SHP77 treated with DMSO at 0.1 percent for 48 hours (cell line): ENCODE results near the gene DUSP15.
"Not testable (repeated sequence)": the region's sequence is repeated elsewhere in the genome, so short reads cannot be mapped to it uniquely, and the experiment has no call there.

Source experiments
- DNase-seq: peaks from one replicate; lab custom pipeline; 2025; lab: John Stamatoyannopoulos, UW

The DUSP15 gene

DNA sequence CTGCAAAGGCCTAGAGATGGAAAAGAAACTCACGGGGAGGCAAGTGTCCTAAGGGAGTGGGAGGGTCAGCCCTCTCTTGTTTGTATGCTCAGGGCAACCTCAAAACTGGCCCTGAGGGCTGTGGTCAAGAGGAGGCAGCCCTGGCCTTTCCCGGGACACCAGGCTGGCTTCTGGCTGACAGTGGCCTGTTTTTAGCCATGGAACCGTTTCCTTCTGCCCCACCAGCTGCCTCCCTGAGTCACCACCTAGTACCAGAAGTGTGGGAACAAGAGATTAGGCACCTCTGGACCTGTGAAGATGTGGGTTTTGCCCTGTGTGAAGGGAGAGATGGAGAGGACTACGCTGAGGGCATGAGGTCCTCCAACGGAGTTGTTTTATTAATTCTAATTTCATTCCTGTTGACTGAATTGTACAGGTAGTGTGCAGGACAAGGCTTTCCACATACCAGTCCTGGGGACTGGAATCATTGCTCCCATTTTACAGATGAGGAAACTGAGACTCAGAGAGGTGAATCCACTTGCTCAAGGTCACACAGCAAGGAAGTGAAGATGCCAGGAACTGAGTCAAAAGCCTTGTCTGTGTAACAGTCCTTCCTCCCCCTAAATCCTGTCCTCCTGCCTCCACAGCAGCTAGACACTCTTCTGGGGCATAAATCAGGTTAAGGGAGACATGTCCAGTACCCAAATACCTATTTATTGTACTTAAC lies 30.4 kb downstream of the DUSP15 start:
- no peak for DNase-seq

DNA sequence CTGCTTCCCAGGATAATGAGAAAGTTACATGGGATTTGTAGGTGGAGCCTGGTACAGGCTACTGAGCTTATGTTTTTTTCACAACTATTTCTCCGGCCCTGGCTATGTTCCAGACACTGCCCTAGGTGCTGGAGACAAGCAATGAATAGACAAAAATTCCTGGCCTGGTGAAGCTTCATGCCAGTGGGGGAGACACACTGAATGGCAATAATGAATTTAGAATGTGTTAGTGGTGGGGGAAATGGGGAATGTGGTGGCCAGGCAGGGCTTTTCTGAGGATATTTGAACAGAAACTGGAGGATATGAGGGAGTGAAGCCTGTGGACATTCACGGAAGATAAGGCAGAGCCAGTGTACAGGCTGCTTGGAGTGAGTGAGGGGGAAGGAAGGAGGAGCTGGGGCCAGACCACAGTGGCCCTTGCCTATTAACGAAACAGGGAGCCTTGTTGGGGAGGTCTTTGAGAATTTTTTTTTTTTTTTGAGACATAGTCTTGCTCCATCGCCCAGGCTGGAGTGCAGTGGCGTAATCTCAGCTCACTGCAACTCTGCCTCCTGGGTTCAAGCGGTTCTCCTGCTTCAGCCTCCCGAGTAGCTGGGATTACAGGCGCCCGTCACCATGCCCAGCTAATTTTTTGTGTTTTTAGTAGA lies 31.6 kb downstream of the DUSP15 start:
- DNase-seq: no peak

GRCh38 chr20:31837896-31838397 lies 32.4 kb downstream of the DUSP15 start:
- DNase-seq: no peak

DNA sequence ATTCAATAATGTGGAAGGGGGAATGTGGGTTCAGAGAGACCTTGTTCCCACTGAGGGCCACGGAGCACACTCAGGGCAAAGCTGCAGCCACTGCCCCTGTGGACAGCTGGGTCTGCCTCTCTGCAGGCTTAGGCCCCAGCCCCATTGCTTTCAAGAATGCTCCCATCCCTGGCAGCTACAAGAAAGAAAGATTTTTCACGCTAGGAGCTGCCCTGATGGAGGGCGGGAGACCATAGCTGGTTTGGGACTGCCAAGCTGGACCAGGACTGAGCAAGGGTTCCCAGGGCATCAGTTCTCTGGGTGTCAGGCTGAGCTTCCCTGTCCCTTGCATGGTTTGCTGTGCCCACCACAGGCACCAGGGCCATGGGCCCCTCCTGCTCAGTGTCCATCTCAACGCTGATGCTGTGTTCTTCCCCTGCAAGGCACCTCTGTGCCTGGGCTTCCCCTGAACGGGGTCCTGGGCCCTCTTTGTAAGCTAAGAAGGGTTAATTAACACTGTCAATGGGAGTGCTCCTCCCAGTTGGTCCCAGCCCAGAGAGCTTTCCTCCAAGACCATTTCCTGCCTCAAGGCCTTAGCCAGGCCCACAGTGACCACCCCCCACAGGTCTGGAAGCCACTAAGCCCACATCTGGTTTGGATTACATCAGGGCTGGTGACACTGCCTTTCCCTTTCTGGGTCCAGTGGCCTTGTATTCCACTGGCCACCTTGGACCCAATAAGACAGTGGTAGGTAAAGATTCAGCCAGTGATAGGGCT lies 33.3 kb downstream of the DUSP15 start:
- DNase-seq: no peak

DNA sequence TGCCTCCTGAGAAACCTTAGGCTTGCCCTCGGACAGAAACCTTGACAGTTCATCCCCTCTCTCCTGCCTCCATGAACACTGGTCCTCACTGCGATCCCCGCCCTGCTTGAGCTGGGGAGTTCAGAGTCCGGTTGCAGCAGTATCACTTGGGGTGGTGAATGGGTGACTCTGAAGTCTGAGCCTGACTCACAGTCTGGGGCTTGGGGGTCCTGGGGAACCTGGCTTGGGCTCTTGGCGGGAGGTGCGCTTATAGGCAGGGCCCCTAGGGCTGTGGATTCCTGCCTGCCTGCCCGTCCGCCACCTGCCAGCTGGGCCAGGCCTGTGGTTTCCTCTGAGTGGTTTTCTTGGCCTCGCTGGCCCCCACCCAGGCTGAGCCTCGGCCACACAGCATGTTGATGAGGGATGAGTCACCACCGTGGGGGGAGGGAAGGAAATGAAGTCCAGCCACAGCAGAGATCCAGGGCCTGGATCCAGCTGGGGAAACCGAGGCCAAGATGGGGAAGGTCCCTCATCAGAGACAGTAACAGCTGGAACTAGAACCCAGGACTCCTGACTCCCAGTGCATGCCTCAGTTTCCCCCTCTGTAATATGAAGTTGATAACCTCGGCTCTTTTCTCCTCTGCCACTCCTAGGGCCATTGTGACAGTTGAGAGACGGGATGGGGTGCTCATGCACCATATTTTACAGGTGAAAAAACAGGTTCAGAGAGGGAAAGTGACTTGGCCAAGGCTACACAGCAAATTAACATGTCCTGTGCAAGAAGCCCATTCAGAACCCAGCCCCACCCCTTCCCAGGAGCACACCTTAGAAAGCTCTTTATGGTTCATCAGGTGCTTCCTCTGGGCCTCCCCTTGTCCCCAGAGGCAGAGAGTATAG lies 34.1 kb downstream of the DUSP15 start:
- DNase-seq: peak; percentile 41

GRCh38 chr20:31835554-31835953 lies 34.8 kb downstream of the DUSP15 start:
- DNase-seq: peak; percentile 52

- DNase-seq: no peak
Measured at GRCh38 chr20:31833931-31834521, 36.3 kb downstream of the DUSP15 start.

GRCh38 chr20:31833130-31833930 lies 37.0 kb downstream of the DUSP15 start:
- peak; percentile 6 for DNase-seq

DNA sequence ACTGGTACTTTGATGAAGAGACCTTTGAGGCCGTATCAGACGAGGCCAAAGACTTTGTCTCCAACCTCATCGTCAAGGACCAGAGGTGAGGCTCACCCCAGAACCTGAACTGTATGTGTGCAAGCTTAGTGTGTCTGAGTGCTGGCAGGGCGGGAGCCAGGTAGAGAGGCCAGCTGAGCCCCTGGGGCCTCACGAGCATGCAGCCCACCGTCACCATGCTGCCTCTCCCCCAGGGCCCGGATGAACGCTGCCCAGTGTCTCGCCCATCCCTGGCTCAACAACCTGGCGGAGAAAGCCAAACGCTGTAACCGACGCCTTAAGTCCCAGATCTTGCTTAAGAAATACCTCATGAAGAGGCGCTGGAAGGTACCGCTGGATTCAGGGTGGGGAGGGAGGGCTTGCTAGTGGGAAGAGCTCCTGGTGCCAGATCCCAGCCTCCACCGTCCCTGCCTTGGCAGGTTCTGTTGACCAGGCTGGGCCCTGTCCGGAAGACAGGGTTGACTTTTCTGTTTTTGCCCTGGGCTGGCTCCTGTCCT lies 38.5 kb downstream of the DUSP15 start:
- no peak for DNase-seq

DNA sequence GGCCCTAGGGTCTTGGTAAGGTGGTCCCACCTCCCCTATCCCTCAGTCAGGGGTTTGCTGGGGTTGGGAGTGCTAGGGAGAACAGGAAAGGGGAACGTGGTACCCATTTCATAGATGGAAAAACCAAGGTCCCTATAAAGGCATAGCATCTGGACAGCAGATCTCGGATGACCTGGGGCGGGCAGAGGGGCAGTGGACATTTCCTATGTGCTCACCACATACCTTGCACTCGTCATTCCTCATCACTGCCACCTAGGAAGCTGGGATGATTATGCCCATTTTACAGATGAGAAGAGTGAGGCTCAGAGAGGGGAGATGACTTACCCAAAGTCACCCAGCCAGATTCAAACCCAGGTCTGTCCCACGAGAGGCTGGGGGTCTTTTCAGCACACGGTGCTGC lies 39.1 kb downstream of the DUSP15 start:
- no peak for DNase-seq

DNA sequence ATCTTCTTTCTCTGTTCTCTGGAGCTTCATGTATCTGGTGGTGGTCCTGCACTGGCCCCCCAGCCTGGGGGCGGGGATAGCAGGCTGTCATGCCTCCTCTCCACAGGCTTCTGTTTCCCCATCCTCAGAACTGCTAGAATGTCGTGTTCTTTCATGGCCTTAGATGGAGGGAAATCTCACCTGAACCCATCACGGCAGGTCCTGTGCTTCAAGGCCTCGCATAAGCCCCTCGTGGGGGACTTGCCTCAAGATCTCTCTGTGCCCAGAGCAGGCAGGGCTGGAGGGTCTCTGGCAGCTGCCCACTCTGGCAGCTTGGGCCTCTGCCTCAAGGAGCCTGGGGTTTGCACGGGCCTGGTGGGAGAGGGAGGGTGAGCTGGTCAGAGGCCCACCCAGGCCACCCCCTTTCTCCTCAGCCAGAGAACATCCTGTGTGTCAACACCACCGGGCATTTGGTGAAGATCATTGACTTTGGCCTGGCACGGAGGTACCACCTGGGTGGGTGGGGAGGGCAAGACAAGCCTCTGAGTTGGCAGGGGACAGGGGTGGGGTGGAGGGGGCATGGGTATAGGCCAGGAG lies 39.8 kb downstream of the DUSP15 start:
- no peak for DNase-seq

DNA sequence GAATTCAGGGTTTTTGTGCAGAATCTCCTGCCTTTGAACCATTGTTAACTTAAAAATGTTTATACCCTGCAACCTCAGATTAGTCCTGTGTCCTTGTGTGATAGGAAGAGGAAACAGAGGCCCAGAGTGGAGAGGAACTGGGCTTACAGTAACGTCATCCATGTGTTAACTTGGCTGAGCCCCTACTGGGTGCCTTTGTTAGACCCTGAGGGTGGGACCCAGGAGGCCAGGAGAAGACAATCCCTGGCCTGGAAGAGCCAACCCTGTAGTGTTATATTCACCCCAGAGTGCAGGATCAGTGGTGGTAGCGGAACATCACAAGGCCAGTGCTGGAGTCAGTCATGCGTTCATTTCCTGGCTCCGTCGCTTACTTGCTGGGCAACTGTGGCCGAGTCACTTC lies 40.6 kb downstream of the DUSP15 start:
- DNase-seq: no peak

- DNase-seq: not testable (repeated sequence)
Measured at GRCh38 chr20:31828016-31828415, 42.3 kb downstream of the DUSP15 start.

DNA sequence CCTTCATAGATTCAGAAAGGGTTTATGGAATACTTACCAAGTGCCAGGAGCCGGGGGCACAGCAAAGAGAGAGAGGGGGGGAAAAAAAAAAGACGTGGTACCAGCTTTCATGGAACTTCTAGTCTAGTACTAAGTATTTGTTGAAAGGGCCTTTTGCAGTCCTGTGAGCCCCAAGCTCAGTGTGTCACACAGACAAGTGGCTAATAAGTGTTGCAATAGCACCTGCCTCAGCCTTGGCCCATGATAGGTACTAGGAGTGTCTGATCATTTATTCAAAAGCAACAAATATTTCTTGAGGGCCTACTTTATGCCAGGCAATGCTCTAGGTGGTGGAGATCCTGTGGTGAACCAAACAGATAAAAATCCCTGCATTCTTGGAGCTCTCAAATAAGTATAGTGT lies 43.3 kb downstream of the DUSP15 start:
- no peak for DNase-seq

- no peak for DNase-seq
Measured at GRCh38 chr20:31826074-31826473, 44.3 kb downstream of the DUSP15 start.

- peak; percentile 2 for DNase-seq
Measured at GRCh38 chr20:31824554-31825313, 45.6 kb downstream of the DUSP15 start.

GRCh38 chr20:31824125-31824485 lies 46.2 kb downstream of the DUSP15 start:
- DNase-seq: no peak

DNA sequence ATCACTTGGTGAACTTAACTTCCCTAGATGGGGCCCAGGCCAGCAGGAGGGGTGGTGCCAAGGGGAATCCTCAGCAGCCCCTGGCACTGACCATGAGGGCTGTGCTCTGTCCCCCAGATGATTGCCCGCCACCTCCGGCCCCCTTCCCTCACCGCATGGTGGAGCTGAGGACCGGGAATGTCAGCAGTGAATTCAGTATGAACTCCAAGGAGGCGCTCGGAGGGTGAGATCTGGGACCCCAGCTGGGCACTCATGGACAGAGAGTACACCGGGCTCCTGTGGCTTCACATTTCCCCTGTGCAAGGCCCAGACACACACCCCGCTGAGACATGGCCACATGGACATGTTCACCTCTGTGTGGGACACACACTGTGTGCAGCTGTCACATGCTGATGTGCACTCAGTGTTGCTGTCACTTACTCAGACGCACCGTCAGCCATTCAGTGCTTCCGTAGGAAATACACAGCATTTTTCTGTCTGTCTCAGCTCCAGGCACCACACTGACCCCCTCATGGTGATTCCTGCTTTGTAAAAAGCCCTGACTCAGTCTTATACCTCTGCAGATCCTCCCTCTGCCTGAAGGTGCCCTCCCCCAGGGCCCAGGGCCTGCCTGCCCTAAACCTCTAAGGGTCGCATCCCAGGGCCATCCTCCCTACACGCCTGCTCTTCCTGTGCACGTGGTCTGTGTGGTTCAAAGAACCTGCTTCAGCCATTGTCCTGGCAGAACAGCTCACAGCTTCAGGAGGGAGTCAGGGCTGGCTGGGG lies 46.8 kb downstream of the DUSP15 start:
- DNase-seq: no peak
